GM12878 (cell line): ENCODE data around the gene MAN1A1. TPM values are rescaled to one million over a fixed set of nuclear protein-coding genes. Genes with fewer than 3 reads are reported as not detected.

ENCODE experiments used
- ATAC-seq: fragments of 200-7000 bp; cut with Tn5 transposase; 3 replicates; pipeline ENCODE4 v1.9.1; 2020; ENCODE audit warnings: mild to moderate bottlenecking, moderate library complexity
- BruUV-seq: library from RNA; stranded (reverse); fragments of 400-500 nt; replicated peaks from 2 replicates; lab custom pipeline; 2021; lab: Mats Ljungman, UMichigan
- CTCF ChIA-PET: fragments of 300-600 bp; sonication (Branson Sonifier 250); formaldehyde crosslinking; extraction: SDS; loops from one replicate; lab custom pipeline; 2021; ENCODE audit warnings: inconsistent platforms; lab: Yijun Ruan, JAX
- POLR2A ChIA-PET: fragments of 350-600 bp; formaldehyde crosslinking; extraction: SDS; loops from one replicate; lab custom pipeline; 2021; ENCODE audit warnings: inconsistent platforms; lab: Charles Lee
- RAD21 ChIA-PET: fragments of 300-600 bp; sonication (Branson Sonifier 250); formaldehyde crosslinking; loops from one replicate; lab custom pipeline; 2023; ENCODE audit warnings: antibody characterized with exemption; ENCODE audit not compliant: unreplicated experiment; lab: Charles Lee
- SMC1A ChIA-PET: fragments of 300-600 bp; sonication (Branson Sonifier 250); formaldehyde crosslinking; loops from one replicate; lab custom pipeline; 2023; ENCODE audit not compliant: unreplicated experiment, uncharacterized antibody; lab: Charles Lee
- DNase-seq: peaks from one replicate; pipeline ENCODE4 v3.0.0-alpha.2; 2011; ENCODE audit warnings: low read depth, low spot score
- FAIRE-seq: peaks from 3 replicates; lab custom pipeline; 2011; peaks lifted over from hg19 to GRCh38; lab: Jason Lieb, UNC
- H2AFZ ChIP-seq: 2 replicates; pipeline ENCODE4 v1.6.0; 2011; ENCODE audit warnings: low read depth, low read length, control low read depth; ENCODE audit not compliant: control insufficient read depth
- H3K27ac ChIP-seq: 2 replicates; pipeline ENCODE4 v1.5.1; 2011; ENCODE audit warnings: control low read depth; ENCODE audit not compliant: control insufficient read depth, insufficient read depth
- H3K27me3 ChIP-seq, 2 experiments: replicated peaks in 1 of 2; 2 replicates each; pipeline versions ENCODE4 v1.6.0 to v1.6.1; 2011; ENCODE audit warnings: low read length in 1 of 2; ENCODE audit not compliant: control insufficient read depth in 2 of 2, insufficient read depth in 2 of 2
- H3K36me3 ChIP-seq, 2 experiments: 2 replicates each; pipeline ENCODE4 v1.5.1; 2011; ENCODE audit warnings: low read length in 1 of 2; ENCODE audit not compliant: control insufficient read depth in 2 of 2, insufficient read depth in 2 of 2
- H3K4me1 ChIP-seq: 2 replicates; pipeline ENCODE4 v1.6.1; 2011; ENCODE audit warnings: mild to moderate bottlenecking, low read length, moderate library complexity, mixed read lengths; ENCODE audit not compliant: control insufficient read depth, insufficient read depth
- H3K4me2 ChIP-seq: 2 replicates; pipeline ENCODE4 v1.6.0; 2011; ENCODE audit warnings: control low read depth; ENCODE audit not compliant: control insufficient read depth, insufficient read depth
- H3K4me3 ChIP-seq: fragments of 200-600 bp; sonication (generic); 2 replicates; pipeline ENCODE4 v1.5.1; 2016
- H3K79me2 ChIP-seq: 2 replicates; pipeline ENCODE4 v1.6.0; 2011; ENCODE audit warnings: low read length; ENCODE audit not compliant: control insufficient read depth, insufficient read depth
- H3K9ac ChIP-seq: 2 replicates; pipeline ENCODE4 v1.8.0; 2011; ENCODE audit warnings: low read length, control low read depth, mixed read lengths; ENCODE audit not compliant: control insufficient read depth, insufficient read depth
- H3K9me3 ChIP-seq: replicated peaks from 3 replicates; pipeline ENCODE4 v1.5.1; 2011; ENCODE audit warnings: mild to moderate bottlenecking, low read length; ENCODE audit not compliant: control insufficient read depth, insufficient read depth
- H4K20me1 ChIP-seq: 2 replicates; pipeline ENCODE4 v1.6.0; 2011; ENCODE audit not compliant: control insufficient read depth, insufficient read depth
- BCL11A ChIP-seq: IDR thresholded peaks from 2 replicates; pipeline ENCODE4 v1.6.1; 2011; ENCODE audit warnings: low read depth, low read length
- BMI1 ChIP-seq: fragments of 450-650 bp; IDR thresholded peaks from 2 replicates; pipeline ENCODE4 v1.6.1; 2016; ENCODE audit warnings: mild to moderate bottlenecking, moderate library complexity, borderline replicate concordance
- CEBPB ChIP-seq, 2 experiments: fragments of 150-350 bp in 1 of 2; IDR thresholded peaks; 2 replicates each; pipeline ENCODE4 v1.6.1; 2012 to 2014; ENCODE audit warnings: low read depth in 2 of 2, low read length in 2 of 2, borderline replicate concordance in 1 of 2, inconsistent platforms in 1 of 2
- CREB1 ChIP-seq: IDR thresholded peaks from 2 replicates; pipeline ENCODE4 v1.6.1; 2012; ENCODE audit warnings: low read depth, mild to moderate bottlenecking, inconsistent platforms
- CREM ChIP-seq: IDR thresholded peaks from 2 replicates; pipeline ENCODE4 v1.6.1; 2014; ENCODE audit warnings: antibody characterized with exemption, low read depth
- EP300 ChIP-seq, 2 experiments: fragments of 150-350 bp in 1 of 2; IDR thresholded peaks; 2 replicates each; pipeline ENCODE4 v1.6.1; 2011 to 2012; ENCODE audit warnings: low read depth in 2 of 2, low read length in 2 of 2, borderline replicate concordance in 1 of 2, improper control_type of control experiment in 1 of 2, inconsistent platforms in 1 of 2; ENCODE audit not compliant: control insufficient read depth in 1 of 2
- ETV6 ChIP-seq, 2 experiments: fragments of 450-650 bp in 1 of 2; IDR thresholded peaks in 1 of 2; conservative IDR thresholded peaks in 1 of 2; 2 replicates each; pipeline ENCODE4 v1.6.1; 2014; ENCODE audit warnings: antibody characterized with exemption in 1 of 2, borderline replicate concordance in 1 of 2, low read depth in 1 of 2, mild to moderate bottlenecking in 1 of 2, moderate library complexity in 1 of 2
- FOXK2 ChIP-seq: fragments of 450-650 bp; IDR thresholded peaks from 2 replicates; pipeline ENCODE4 v1.6.1; 2017; ENCODE audit warnings: mild to moderate bottlenecking, moderate library complexity
- JUNB ChIP-seq: IDR thresholded peaks from 2 replicates; pipeline ENCODE4 v1.6.1; 2016; ENCODE audit warnings: antibody characterized with exemption, mild to moderate bottlenecking
- KAT2A ChIP-seq: conservative IDR thresholded peaks from 2 replicates; pipeline ENCODE4 v1.6.1; 2011; ENCODE audit warnings: low read depth, low read length; ENCODE audit not compliant: control insufficient read depth
- MTA2 ChIP-seq: fragments of 450-650 bp; IDR thresholded peaks from 2 replicates; pipeline ENCODE4 v1.6.1; 2016; ENCODE audit warnings: low read depth, mild to moderate bottlenecking, moderate library complexity
- RFX5 ChIP-seq: IDR thresholded peaks from 2 replicates; pipeline ENCODE4 v1.6.1; 2011; ENCODE audit warnings: low read depth, low read length, improper control_type of control experiment
- TCF12 ChIP-seq: IDR thresholded peaks from 2 replicates; pipeline ENCODE4 v1.6.1; 2011; ENCODE audit warnings: low read depth, mild to moderate bottlenecking, low read length
- TCF3 ChIP-seq: IDR thresholded peaks from 2 replicates; pipeline ENCODE4 v1.6.1; 2012; ENCODE audit warnings: low read depth, mild to moderate bottlenecking, low read length, borderline replicate concordance; ENCODE audit not compliant: insufficient read depth
- USF2 ChIP-seq: IDR thresholded peaks from 2 replicates; pipeline ENCODE4 v1.6.1; 2011; ENCODE audit warnings: low read depth, low read length, improper control_type of control experiment, borderline replicate concordance
- ZSCAN29 ChIP-seq: fragments of 450-650 bp; IDR thresholded peaks from 2 replicates; pipeline ENCODE4 v1.6.1; 2017; ENCODE audit warnings: mild to moderate bottlenecking, moderate library complexity
- WGBS: methylation state at CpG from one replicate; pipeline ENCODE4 v1.1.6; 2016; ENCODE audit warnings: low lambda C conversion rate; ENCODE audit not compliant: insufficient replicate concordance, insufficient coverage; ENCODE audit errors: missing lambda C conversion rate; 5-methylcytosine and 5-hydroxymethylcytosine counted together
- in situ Hi-C: fragments of 300-500 bp; cut with MboI; formaldehyde crosslinking; loops from 9 replicates; pipeline ENCODE4 v1.14.3; 2018; ENCODE audit warnings: mixed read lengths
- intact Hi-C: fragments of 100-400 bp; cut with micrococcal nuclease; formaldehyde crosslinking; loops from one replicate; pipeline ENCODE4 v1.14.2; 2022; ENCODE audit not compliant: unreplicated experiment
- polyA plus RNA-seq, 11 experiments: library from polyadenylated mRNA; depleted of rRNA in 4 of 11; unstranded in 6 of 11; stranded (reverse) in 5 of 11; fragments of >200 nt; fragmentation: Nextera tagmentation in 4 of 11; fragmentation: Illumina TruSeq in 1 of 11; extraction: Ambion mirVana in 4 of 11; extraction: Trizol in 1 of 11; gene quantifications; 1 replicate in 1 of 11; 2 replicates in 10 of 11; pipeline versions ENCODE4 v1.2.1 to v1.2.3, GENCODE V29; 2011 to 2016; ENCODE audit warnings: inconsistent platforms in 2 of 11, missing spikeins in 2 of 11, low read depth in 1 of 11
- total RNA-seq, 4 experiments: library from RNA; depleted of rRNA in 3 of 4; stranded (reverse); fragments of >200 nt in 3 of 4; fragmentation: Illumina TruSeq in 1 of 4; extraction: Trizol in 1 of 4; gene quantifications; 2 replicates each; pipeline versions ENCODE4 v1.2.1 to v1.2.3, GENCODE V29; 2013 to 2021
- TF ChIP-seq, protein P1 (sequence below): fragments of 450-650 bp; formaldehyde crosslinking; IDR thresholded peaks from 2 replicates; pipeline ENCODE4 v1.4.0; 2020; ENCODE audit warnings: mild to moderate bottlenecking, moderate library complexity

The MAN1A1 gene
- total and polyA plus RNA-seq, 10 of the 15 experiments (the other 5 are each of a cell fraction or from before 2014, with no cell fraction given) = 5.4 to 28.1 (median 19.5) TPM

GRCh38 chr6:119313937-119314884, 35.4 kb downstream of the MAN1A1 start:
- 2% methylated on average over 10 of the region's 10 CpGs for WGBS
- intact Hi-C loops = loop anchor here (5.0 to 10.0 kb wide), 2 partner anchors 92 to 419 kb away; partner anchors contain the start of gene ASF1A
- Histone ChIP-seq H4K20me1 (no peaks in the 10 kb centered on the region), H3K36me3 (no peaks in the 10 kb centered on the region), H3K4me2 (peak overlapping the region; percentile 94), H3K9ac (peak overlapping the region; percentile 72), H3K4me3 (no peak overlapping the region; the same call in 1 of the 2 replicates), H3K27ac (peak overlapping the region; percentile 73), H3K27me3 (no peaks in the 10 kb centered on the region), H3K79me2 (peaks cover 5% of the 10 kb centered on the region), H2AFZ (peak overlapping the region; percentile 94), H3K9me3 (no peaks in the 10 kb centered on the region), H3K4me1 (peaks cover 28% of the 10 kb centered on the region)
- SMC1A ChIA-PET = interaction anchor here (0.7 to 10.5 kb wide), 38 partner anchors 7 to 355 kb away, joined by 3 to 359 read pairs (median 3); no protein-coding TSS in a partner anchor
- peak; percentile 47 for FAIRE-seq
- in situ Hi-C loops = no loop called here
- DNase-seq = peak; percentile 42
- RAD21 ChIA-PET = interaction anchor here (0.6 to 14.2 kb wide), 28 partner anchors 9 to 425 kb away, joined by 3 to 414 read pairs (median 6); no protein-coding TSS in a partner anchor
- POLR2A ChIA-PET = interaction anchor here (0.6 to 9.1 kb wide), 19 partner anchors 8 to 1630 kb away, joined by 3 to 114 read pairs (median 6); no protein-coding TSS in a partner anchor
- BruUV-seq = TSS peak; percentile 36
- CTCF ChIA-PET = interaction anchor here (0.5 to 7.1 kb wide), 20 partner anchors 9 to 875 kb away, joined by 3 to 62 read pairs (median 6); no protein-coding TSS in a partner anchor
- peak; percentile 78 for ATAC-seq
- TF ChIP-seq TCF12 (0 out of 2 replicates have a peak, but pooled peaks have one; percentile 42), ETV6 (conservative IDR thresholded peaks at IDR 0.05 in 1 of 2, IDR thresholded peaks at IDR 0.05 in 1 of 2; ENCODE audit: borderline replicate concordance in 1 of 2, low read depth in 1 of 2) (0 out of 4 replicates have a peak, but pooled peaks of 1 of the 2 experiments have one; percentile 21), JUNB (peak; percentile 7; the same call in 1 of the 2 replicates), TCF3 (no peak), ZSCAN29 (no peak), USF2 (no peak), CEBPB (IDR thresholded peaks at IDR 0.05; ENCODE audit: borderline replicate concordance in 1 of 2, low read depth in 2 of 2, low read length in 2 of 2) (no peak), MTA2 (peak; percentile 54), FOXK2 (no peak), KAT2A (no peak), BMI1 (no peak), CREM (peak; percentile 16; the same call in 1 of the 2 replicates), RFX5 (no peak), BCL11A (peak; percentile 51; the same call in 1 of the 2 replicates), EP300 (IDR thresholded peaks at IDR 0.05; ENCODE audit: borderline replicate concordance in 1 of 2, control insufficient read depth in 1 of 2, low read depth in 2 of 2, low read length in 2 of 2) (peak in 1 of 2 experiments; percentile 86; a peak in 1 of 4 replicates), CREB1 (peak; percentile 36; the same call in 1 of the 2 replicates)
- TF ChIP-seq, protein P1, sequence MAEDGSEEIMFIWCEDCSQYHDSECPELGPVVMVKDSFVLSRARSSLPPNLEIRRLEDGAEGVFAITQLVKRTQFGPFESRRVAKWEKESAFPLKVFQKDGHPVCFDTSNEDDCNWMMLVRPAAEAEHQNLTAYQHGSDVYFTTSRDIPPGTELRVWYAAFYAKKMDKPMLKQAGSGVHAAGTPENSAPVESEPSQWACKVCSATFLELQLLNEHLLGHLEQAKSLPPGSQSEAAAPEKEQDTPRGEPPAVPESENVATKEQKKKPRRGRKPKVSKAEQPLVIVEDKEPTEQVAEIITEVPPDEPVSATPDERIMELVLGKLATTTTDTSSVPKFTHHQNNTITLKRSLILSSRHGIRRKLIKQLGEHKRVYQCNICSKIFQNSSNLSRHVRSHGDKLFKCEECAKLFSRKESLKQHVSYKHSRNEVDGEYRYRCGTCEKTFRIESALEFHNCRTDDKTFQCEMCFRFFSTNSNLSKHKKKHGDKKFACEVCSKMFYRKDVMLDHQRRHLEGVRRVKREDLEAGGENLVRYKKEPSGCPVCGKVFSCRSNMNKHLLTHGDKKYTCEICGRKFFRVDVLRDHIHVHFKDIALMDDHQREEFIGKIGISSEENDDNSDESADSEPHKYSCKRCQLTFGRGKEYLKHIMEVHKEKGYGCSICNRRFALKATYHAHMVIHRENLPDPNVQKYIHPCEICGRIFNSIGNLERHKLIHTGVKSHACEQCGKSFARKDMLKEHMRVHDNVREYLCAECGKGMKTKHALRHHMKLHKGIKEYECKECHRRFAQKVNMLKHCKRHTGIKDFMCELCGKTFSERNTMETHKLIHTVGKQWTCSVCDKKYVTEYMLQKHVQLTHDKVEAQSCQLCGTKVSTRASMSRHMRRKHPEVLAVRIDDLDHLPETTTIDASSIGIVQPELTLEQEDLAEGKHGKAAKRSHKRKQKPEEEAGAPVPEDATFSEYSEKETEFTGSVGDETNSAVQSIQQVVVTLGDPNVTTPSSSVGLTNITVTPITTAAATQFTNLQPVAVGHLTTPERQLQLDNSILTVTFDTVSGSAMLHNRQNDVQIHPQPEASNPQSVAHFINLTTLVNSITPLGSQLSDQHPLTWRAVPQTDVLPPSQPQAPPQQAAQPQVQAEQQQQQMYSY (CRISPR knock-in tag) = no peak
